Caki2 (cell line): Measurements from ENCODE around the gene ERC1. TPM values are rescaled to one million over a fixed set of nuclear protein-coding genes. Genes with fewer than 3 reads are reported as not detected.

ENCODE experiments used
- DNase-seq: peaks from one replicate; pipeline ENCODE4 v3.0.0-alpha.2; 2015; ENCODE audit warnings: low read depth
- in situ Hi-C: cut with HindIII; loops from 2 replicates; pipeline ENCODE4 v1.10.0; 2016; ENCODE audit warnings: low sequenced_read_pairs, low pct_unique_long_range_greater_than_20kb, mixed read lengths
- total RNA-seq: library from RNA; depleted of rRNA; stranded (reverse); fragments of >200 nt; shearing (Covaris generic); gene quantifications from 2 replicates; pipeline ENCODE4 v1.2.3, GENCODE V29; 2014; ENCODE audit warnings: low replicate concordance

Gene ERC1
- total RNA-seq, 1 experiment from 2014 or later, result 11.3 TPM

DNA sequence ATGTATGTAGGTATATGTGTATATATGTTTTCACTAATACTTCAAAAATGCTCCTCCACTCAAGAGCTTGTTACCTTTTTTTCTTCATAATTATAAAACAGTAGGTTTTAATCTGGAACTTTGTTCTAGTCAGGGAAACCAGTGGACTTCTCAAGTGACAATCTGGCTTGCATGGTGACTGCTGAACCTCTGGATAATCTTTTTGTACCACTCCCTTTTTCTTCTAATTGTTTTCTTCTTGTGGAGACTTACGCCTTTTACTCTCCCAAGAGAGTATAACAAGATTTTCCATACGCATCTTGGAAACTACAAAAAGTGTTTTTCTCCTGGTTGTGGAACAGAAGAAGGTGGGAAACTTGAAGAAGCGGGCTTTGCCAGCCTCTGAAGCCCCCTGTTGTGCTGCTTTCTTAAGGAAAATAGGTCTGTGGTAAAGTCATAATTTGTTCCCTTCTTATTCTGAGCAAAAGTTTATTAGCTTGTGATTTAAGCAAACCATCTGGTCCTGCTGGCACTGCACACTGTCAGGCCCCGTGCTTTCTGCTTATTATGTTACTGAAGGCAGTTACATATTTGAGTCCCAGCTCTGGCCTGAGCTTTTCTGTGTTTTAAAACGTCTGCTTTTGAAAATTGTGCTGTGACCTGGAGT lies 291.8 kb downstream of the ERC1 start:
- in situ Hi-C loops, result no loop called here
- no peak for DNase-seq

DNA sequence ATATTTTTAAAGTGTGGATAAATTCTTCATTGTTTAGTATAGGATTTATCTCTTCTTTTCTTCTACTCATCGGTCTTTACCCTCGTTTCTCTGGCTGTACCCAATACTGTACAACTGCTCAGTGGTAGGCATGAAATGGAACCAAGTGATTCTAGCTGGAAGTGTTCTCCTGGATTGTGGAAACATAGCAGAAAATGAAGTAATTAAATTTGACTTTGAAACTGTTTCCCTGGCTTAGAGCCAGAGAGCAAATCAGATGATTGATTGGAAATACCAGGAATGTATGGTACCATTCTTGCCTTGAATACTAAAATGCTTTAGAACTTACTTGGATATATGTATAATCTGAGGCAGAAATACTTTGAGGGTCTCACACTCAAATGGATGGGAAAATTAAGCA lies 292.3 kb downstream of the ERC1 start:
- in situ Hi-C loops, result no loop called here
- DNase-seq, result no peak

DNA sequence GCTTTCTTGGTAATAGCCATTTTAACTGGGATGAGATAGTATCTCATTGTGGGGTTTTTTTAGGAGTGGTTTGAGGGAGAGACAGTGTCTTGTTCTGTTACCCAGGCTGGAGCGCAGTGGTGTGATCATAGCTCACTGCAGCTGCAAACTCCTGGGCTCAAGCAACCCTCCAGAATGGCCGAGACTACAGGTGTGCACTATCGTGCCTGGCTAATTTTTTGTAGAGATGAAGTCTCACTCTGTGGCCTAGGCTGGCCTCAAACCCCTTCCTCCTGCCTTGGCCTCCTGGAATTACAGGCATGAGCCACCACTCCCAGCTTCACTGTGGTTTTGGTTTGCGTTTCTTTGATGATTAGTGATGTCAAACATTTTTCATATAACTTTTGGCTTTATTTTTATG lies 293.6 kb downstream of the ERC1 start:
- in situ Hi-C loops, result no loop called here
- DNase-seq, result no peak

DNA sequence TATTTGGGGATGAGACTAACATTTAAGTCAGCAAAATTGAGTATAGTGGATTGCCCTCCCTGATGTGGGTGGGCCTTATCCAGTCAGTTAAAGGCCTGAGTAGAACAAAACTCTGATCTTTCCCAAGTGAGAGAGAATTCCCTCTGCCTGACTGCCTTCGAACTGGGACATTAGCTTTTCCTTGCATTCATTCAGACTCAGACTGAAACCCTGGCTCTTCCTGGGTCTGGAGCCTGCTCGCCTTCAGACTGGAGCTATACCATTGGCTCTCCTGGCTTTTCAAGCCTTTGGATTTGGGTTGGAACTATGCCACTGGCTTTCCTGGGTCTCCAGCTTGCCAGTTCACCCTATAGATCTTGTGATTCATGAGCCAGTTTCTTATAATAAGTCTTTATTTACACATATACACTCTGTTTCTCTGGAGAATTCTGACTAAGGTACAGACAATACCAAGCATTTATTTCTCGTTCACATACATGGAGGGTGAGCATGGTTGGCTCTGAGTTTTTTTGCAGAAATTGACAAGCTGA lies 296.5 kb downstream of the ERC1 start:
- in situ Hi-C loops, result no loop called here
- no peak for DNase-seq

DNA sequence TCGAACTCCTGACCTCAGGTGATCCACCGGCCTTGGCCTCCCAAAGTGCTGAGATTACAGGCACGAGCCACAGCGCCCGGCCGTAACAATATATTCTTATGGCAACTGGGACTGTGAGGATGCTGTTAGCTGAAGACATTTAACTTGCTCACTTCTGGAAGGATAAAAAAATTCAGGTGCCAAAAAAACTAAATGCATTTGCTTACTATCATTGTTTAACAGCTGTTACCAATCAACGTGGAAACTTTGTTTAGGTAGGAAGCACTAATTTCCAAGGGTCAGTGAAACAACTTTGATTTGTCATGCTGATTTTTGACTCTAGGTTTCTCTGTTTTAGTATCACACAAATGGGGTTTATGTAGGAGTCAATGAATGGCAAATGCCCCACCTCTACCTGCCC lies 297.3 kb downstream of the ERC1 start:
- in situ Hi-C loops, result no loop called here
- DNase-seq, result no peak

DNA sequence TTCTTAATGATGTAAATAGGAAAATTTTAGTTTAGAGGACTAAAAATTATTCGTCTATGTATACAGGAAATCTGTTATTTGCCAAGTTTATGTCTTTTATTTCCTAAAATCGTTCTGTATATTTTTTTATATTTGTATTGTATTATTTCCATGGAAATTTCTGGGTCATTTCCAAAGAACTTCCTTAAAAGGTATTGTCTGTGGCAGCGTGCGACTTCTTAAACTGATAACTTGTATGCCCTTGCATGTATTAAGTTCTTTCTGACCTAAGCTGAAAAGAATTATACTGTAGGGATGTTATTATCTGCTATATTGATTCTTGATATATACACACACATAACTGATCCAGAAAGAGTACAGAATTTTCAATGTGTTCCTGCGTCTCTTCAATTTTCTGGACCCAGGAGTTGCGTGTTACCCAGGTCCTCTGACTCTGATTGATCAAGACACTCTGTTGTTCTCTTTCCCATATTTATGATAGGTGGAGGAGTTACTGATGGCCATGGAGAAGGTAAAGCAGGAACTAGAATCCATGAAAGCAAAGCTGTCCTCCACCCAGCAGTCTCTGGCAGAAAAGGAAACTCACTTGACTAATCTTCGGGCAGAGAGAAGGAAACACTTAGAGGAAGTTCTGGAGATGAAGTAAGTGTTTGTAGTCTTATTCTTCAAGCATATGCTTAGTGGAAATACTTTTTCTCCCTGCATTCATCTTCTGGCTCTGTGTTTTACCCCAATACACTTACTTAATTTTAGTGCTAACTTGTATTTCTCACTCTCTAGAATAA lies 298.5 kb downstream of the ERC1 start:
- in situ Hi-C loops, result no loop called here
- DNase-seq, result no peak

DNA sequence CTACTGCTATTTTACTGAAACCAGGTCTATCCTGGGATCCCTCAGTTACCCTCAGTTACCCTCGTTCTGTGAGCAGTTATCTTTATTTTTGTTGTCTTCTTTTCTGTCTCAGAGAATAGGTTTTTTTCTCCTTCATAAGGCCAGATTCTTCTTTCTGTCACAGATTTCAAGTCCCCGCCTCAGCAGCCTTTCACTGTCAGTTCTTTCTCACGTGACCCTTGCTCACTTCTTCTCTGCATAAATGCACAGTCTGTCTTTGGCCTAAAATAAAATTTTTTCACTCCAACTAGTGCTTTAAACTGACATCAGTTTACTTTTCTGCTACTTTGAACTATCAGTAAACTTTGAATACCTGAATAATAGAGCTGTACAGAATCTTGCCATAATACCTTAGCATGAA lies 299.7 kb downstream of the ERC1 start:
- DNase-seq, result no peak
- in situ Hi-C loops, result no loop called here

DNA sequence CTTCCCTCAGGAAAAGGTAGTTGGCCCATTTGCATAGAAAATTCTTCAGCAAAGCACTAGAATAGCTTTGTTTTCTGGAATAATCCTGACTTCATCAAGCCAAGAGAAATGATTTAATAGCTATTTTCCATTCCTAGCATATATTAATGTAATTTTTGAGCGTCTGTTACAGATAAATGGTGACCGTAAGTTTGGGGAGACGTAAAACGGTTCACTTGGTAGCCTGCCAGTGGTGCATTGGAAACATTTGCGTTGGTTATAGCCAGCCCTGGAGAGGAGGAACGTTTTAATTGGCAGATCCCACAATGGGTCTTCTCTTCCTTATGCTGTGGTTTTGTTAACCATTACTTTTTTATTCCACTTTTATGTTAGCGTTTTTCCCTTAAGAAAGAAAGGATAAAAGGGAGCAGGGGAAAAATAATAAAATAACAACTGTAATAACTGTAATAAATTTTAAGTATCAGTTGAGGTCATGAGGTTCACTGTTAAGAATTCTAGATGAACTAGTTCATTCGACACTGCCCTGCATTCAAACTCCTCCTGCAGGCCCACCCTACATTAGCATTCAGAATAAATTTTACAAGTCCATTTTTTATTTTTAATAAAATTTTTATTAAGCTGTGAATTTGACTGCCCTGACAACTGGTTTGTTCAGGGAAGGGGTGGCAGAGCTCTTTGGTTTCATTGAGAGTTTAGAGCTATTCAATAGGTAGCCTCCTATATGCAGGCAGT lies 300.7 kb downstream of the ERC1 start:
- in situ Hi-C loops, result no loop called here
- no peak for DNase-seq

DNA sequence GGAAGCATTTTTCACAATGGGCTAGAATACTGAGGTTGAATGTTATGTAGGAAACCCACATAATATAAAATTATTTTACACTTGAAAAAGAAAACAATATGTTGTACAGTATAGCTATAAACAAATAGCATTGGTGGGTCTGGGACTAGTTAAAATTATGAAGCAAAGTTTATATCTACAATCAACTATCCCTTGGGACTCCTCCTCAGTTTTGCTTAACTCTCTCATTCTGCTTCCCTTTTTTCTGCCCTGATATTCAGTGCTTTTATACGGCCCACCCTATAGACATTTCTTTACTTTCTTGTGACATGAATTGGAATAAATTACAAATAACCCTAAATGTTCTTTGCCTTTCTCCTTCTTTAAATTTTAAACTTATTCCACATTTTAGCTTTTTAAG lies 302.9 kb downstream of the ERC1 start:
- no peak for DNase-seq
- in situ Hi-C loops, result no loop called here

DNA sequence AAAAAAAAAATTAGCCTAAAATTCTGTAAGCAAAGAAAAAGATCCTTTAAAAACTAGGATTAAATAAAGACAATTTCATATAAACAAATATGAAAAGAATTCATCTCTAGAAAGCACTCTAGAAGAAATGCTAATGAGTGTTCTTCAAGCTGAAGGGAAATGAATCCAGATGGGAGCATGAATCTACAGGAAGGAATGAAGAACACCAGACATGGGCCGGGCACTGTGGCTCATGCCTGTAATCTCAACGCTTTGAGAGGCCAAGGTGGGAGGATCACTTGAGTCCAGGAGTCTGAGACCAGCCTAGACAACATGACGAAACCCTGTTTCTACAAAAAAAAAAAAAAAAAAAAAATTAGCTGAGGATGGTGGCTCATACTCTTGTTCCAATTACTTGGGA lies 306.2 kb downstream of the ERC1 start:
- in situ Hi-C loops, result no loop called here
- DNase-seq, result no peak

DNA sequence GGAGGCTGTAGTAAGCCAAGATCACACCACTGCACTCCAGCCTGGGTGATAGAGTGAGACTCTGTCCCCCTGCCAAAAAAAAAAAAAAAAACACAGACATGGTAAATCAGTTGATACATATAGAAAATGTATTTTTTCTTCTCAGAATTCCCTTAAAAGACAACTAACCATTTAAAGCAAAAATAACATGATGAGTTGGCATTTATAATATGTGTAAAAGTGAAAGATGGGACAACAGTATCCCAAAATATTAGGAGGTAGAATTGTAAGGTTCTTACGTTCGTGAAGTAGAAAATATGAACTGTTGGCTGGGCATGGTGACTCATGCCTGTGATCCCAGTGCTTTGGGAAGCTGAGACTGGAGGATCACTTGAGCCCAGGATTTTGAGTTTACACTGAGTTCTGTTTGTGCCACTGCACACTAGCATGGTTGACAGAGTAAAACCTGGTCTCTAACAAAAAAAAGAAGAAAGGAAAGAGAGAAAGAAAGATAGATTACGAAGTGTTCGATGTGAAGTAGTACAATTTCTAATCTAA lies 306.7 kb downstream of the ERC1 start:
- DNase-seq, result no peak
- in situ Hi-C loops, result no loop called here

DNA sequence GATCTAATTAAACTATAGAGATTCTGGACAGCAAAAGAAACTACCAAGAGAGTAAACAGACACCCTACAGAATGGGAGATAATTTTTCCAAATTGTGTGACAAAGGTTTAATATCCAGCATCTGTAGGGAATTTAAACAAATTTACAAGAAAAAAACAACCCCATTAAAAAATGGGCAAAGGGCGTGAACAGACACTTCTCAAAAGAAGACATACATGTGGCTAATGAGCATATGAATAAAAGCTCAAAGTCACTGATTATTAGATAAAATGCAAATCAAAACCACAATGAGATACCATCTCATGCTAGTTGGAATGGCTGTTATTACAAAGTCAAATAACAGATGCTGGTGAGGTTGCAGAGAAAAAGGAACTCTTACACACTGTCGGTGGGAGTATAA lies 309.4 kb downstream of the ERC1 start:
- DNase-seq, result no peak
- in situ Hi-C loops, result no loop called here

DNA sequence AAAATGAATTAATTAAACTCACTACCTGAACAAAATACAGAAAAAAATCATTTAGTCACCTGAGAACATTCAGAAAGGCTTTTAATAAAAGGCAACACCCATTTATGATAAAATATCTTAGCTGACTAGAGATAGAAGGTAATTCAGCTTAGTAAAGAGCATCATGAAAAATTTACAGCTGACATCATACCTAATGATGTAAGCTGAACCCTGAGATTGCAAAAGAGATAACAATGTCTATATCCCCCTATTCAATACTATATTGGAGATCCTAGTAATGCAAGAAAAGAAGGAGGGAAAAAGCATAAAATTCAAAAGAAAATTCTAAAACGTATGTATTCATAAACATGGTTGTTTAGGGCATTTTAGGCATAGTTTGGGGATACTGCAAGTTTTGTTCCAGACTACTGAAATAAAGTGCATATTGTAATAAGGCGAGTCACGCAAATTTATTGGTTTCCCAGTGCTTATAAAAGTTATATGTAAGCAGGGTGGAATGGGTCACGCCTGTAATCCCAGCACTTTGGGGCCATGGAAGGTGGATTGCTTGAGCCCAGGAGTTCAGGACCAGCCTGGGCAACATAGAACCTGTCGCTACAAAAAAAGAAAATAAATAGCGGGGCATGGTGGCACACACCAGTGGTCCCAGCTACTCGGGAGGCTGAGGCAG lies 311.3 kb downstream of the ERC1 start:
- DNase-seq, result no peak
- in situ Hi-C loops, result no loop called here

DNA sequence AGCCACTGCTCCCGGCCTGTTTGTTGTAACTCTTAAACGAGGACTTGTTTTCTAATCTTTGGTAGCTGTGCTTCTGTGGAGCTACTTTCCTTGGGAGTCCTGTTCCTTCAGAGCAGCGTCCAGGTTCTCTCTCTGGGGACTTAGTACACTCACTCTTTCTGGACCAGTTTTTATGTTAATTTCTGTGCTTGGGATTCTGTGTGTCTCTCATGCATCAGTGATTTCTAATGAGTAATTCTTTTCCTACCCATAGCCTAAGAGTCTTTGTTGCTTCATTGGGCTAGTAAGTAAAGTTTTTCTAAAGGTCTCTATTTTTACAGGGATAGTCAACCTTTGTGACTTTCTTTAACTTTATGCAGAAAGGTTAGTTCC lies 314.0 kb downstream of the ERC1 start:
- in situ Hi-C loops, result no loop called here
- DNase-seq, result peak; percentile 33

DNA sequence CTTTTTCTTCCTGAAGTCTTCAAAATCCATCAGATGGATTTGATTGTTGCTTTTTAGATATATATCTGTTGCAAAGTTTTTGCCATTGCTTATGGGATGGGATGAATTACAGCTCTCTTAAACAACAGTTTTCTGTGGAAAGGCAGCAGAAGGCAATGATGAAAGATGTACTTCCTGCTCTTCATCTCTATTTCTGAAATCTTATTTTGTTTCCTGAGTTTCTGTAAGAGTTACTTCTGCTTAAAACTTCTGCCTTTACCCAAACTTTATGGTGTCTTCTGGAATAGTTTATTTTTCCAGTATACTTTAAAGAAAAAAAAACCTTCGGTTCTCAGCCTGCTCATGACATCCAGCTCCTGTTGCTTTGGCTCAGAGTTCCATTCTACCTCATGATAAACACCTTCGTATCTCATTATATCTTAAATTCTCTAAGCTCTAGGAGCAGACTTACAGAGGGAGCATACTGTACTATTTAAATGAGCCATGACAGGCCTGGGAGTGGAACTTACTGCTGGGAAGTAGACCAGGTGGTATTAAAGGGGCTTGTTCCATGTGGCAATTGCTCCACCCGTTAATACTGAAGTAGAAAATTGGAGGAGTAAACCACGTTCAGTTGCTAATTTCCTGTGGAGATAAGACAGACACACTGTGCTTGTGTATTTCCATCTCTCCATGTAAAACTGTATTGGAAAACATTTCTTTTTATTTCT lies 314.9 kb downstream of the ERC1 start:
- no peak for DNase-seq
- in situ Hi-C loops, result no loop called here

DNA sequence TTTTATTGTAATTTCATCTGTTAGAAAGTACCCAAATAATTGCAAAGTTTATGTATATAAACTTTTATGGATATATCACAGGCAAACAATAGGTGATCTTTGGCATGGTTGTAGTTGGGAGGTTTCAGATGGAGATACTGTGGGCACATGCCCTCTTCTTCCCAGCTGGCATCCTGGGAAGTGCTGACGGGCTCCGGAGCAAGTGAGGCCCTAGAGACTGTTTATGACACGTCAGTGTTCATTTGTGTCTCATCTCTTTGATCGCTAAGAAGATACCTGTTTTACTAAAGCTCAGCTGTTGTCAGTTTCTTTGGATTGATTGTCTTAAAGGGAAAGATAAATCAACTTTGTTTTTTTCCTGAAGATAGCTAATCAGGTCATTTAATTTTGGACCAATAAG lies 315.8 kb downstream of the ERC1 start:
- in situ Hi-C loops, result no loop called here
- no peak for DNase-seq

DNA sequence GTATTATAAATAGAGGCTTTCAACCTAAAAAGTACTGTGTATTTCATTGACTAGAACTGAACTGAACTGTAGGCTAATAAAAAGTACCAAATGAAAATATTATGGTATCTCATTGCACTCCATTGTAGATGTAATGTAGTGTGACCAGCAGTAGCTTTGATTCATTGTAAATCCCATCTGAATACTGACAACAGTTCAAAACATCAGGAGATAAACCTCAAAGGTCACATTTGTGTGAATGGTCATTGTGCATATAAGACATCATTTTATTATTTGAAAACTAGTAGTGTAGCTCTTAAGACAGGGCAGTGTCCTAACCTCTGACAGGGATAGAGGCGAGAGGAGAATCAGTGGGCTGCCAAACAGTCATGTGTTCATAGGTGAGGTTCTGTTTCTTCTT lies 316.8 kb downstream of the ERC1 start:
- no peak for DNase-seq
- in situ Hi-C loops, result no loop called here

DNA sequence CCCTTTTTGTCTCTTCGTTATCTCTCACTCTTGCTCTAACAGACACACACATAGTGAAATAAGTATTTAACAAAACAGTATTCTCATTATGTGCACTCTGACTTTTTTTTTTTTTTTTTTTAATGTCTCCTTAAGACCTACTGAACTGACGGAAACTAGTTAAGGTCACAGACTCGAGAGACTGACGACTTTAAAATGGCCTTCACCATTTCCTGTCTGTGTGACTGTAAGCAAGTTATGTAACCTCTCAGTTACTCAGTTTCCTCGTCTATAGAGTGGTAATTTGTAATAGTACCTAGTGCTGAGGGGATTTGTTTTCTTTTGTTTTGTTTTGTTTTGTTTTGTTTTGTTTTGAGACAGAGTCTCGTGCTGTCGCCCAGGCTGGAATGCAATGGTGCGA lies 318.6 kb downstream of the ERC1 start:
- no peak for DNase-seq
- in situ Hi-C loops, result no loop called here
